Measurements from ENCODE around the gene SPACA9.

The SPACA9 gene

GRCh38 chr9:132875159-132875558, 3.5 kb upstream of the SPACA9 start:
- DNase-seq = no peak
- Mint-ChIP-seq H3K36me3 (ENCODE audit: insufficient read depth) (peaks cover 13% of the 10 kb centered on the region), H3K9me3 (no peaks in the 10 kb centered on the region), H3K4me3 (no peak overlapping the region), H3K27me3 (peaks cover 8 to 13% of the 10 kb centered on the region in 2 donors), H3K4me1 (ENCODE audit: low read depth in 2 of 2) (peaks cover 13 to 14% of the 10 kb centered on the region in 2 donors), H3K27ac (no peak overlapping the region)
- ATAC-seq (replicated peaks) = no peak

- H3K4me3 Mint-ChIP-seq = peak overlapping the region; percentile 81 to 85
- ATAC-seq (replicated peaks) = no peak
- H3K9me3 Mint-ChIP-seq = no peaks in the 10 kb centered on the region
- no peaks in the 10 kb centered on the region for H3K27me3 Mint-ChIP-seq
- peaks cover 13% of the 10 kb centered on the region for H3K36me3 Mint-ChIP-seq (ENCODE audit: insufficient read depth)
- peak overlapping the region in 1 of 2 donors; percentile 78 for H3K27ac Mint-ChIP-seq
- H3K4me1 Mint-ChIP-seq (ENCODE audit: low read depth in 2 of 2) = peaks cover 14 to 15% of the 10 kb centered on the region in 2 donors
- DNase-seq = no peak
Observed at GRCh38 chr9:132876849-132877248, 1.8 kb upstream of the SPACA9 start.

- no peaks in the 10 kb centered on the region for H3K9me3 Mint-ChIP-seq
- peak overlapping the region; percentile 81 to 85 for H3K4me3 Mint-ChIP-seq
- H3K36me3 Mint-ChIP-seq (ENCODE audit: insufficient read depth) = peaks cover 13% of the 10 kb centered on the region
- no peaks in the 10 kb centered on the region for H3K27me3 Mint-ChIP-seq
- DNase-seq (no peak), ATAC-seq (replicated peaks) (no peak)
- peak overlapping the region in 1 of 2 donors; percentile 78 for H3K27ac Mint-ChIP-seq
- peaks cover 14 to 15% of the 10 kb centered on the region in 2 donors for H3K4me1 Mint-ChIP-seq (ENCODE audit: low read depth in 2 of 2)
Observed at GRCh38 chr9:132877458-132877823, 1.3 kb upstream of the SPACA9 start.

DNA sequence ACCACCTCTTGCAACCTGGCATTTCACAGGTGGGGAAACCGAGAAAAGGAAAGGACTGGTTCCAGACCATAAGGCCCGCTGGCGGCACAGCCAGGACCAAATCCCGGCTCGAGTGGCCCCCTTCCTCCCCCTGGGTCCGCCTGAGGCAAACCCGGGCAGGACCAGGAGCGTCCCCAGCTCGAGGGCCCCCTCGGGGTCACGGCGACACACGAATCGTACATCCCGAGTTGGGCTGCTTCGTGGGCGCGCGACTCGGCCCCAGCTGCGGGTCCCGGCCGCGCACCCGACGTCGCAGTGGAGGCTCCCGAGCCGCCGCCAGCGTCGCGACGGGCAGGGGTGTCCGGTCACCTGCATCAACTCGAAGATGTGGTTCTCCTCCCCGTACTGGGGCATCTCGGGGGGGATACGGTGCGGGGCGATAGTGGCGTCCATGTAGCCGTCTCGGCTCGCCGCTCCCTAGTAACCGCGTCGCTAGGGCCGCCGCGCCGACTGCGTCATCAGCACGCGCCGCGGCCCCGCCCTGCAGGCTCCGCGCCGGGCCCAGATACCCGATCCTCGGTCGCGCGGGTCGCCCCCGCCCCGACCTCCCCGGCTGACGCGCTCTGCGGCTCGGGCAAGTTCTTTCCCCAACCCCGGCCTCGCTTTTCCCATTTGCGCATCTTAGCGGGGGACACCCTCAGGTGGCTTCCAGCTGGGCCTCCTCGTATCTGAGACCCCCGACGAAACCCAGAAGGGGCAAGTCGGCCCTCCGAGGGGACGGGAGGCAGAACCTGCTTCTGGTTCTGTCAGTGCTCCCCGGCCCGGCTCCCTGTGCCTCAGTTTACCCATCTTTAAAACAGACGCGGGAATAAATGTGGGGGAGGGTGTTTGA, 639 bp upstream of the SPACA9 start, which contains the start of gene AK8:
Gene AK8 (minus strand): TSS at position 461 of the 871 bp plus-strand sequence. CDS start 29 bp downstream, at position 432.
- Mint-ChIP-seq H3K9me3 (no peaks in the 10 kb centered on the region), H3K4me1 (ENCODE audit: low read depth in 2 of 2) (peaks cover 14 to 15% of the 10 kb centered on the region in 2 donors), H3K36me3 (ENCODE audit: insufficient read depth) (peaks cover 13% of the 10 kb centered on the region), H3K27ac (peak within 1 kb of the TSS; percentile 78 to 88), H3K4me3 (peak within 1 kb of the TSS; percentile 83 to 85), H3K27me3 (no peaks in the 10 kb centered on the region)
- ATAC-seq (replicated peaks) = peak; percentile 90
- peak; percentile 64 to 80 (median 80) for DNase-seq

DNA sequence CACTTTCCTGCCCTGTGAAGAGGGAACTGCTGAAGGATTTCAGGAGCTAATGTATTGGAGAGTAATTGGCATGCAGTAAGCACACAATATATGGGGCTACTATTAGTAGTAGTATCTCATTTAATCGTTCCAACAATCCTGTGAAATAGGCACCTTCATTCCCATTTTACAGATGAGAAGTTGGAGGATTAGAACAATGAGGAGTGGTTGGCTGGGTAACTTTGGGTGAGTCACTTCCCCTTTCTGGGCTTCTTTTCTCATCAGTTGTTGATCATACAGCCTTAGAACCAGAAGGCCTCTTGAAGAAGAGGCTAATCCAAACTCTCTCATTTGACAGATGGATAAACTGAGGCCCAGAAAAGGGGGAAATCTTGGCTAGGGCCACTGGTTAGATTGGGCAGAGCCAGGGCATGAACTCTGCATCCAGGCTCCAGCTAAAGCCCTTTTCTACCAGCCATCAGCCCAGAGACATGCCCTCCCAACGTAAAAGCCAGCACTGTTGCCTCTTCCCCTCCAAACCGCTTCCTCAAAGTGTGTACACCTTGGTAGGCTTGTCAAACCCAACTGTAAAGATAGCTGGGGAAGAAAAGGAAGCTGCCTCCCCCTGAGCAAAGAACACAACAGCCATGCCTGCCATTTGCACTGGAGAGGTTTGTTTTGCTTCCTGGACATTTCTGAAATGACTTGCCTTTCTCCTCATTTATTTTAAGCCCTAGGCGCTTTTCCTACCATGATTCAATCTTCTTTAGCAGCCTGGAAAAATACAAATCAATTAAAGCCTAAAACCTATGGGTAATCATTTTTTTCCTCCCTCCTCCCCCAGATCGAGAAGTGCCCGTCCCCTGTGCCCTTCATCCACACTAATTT, 992 bp downstream of the SPACA9 start:
- H3K4me3 Mint-ChIP-seq = peak overlapping the region; percentile 83 to 85
- peaks cover 9 to 10% of the 10 kb centered on the region in 2 donors for H3K4me1 Mint-ChIP-seq (ENCODE audit: low read depth in 2 of 2)
- DNase-seq (no peak), ATAC-seq (replicated peaks) (peak; percentile 21)
- H3K27ac Mint-ChIP-seq = peak overlapping the region; percentile 57 to 88
- H3K36me3 Mint-ChIP-seq (ENCODE audit: insufficient read depth) = peaks cover 13% of the 10 kb centered on the region
- no peaks in the 10 kb centered on the region for H3K9me3 Mint-ChIP-seq
- no peaks in the 10 kb centered on the region for H3K27me3 Mint-ChIP-seq

DNA sequence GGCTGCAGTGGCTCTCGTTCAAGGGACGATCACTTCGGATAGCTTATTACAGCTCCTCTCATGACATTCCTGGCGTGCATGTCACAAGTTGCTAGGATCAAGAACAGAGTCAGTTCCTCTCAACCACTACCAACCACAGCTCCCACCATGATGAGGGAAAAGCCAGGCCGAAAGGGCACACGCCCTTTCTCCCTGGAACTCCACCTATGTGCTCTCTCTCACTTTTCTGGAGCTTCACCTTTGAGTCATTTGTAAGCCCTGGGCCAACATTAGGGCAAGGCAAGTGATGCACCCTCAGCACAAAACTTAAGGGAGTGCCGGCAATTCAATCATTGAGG, 1.6 kb downstream of the SPACA9 start:
- Mint-ChIP-seq H3K36me3 (ENCODE audit: insufficient read depth) (peaks cover 13% of the 10 kb centered on the region), H3K27me3 (no peaks in the 10 kb centered on the region), H3K4me1 (ENCODE audit: low read depth in 2 of 2) (peaks cover 9 to 10% of the 10 kb centered on the region in 2 donors), H3K4me3 (peak overlapping the region; percentile 5 to 85), H3K27ac (peak overlapping the region in 1 of 2 donors; percentile 88), H3K9me3 (no peaks in the 10 kb centered on the region)
- DNase-seq = no peak
- ATAC-seq (replicated peaks) = no peak

DNA sequence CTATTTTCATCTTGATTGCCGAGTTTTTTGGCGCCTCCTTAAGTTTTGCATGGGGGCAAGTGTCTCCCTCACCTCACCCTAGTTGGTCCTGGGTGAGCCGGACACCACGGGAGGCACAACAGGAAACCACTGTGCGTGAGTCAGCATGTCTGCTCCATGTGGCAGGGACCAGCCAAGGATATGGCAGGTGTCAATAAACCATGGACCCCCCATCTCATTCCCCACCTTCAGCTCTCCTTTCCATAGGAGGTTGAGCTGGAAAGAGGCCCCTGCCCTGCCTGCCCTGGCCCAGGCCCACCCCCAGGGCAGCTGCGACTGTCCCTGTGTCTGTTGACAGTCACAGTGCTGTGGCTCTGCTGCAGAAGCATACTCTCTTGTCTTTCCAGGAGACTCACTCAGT, 3.1 kb downstream of the SPACA9 start:
- no peak for DNase-seq
- Mint-ChIP-seq H3K4me3 (no peak overlapping the region), H3K36me3 (ENCODE audit: insufficient read depth) (peaks cover 13% of the 10 kb centered on the region), H3K27me3 (no peaks in the 10 kb centered on the region), H3K4me1 (ENCODE audit: low read depth in 2 of 2) (peaks cover 9 to 10% of the 10 kb centered on the region in 2 donors), H3K9me3 (no peaks in the 10 kb centered on the region), H3K27ac (no peak overlapping the region)
- ATAC-seq (replicated peaks) = no peak

DNA sequence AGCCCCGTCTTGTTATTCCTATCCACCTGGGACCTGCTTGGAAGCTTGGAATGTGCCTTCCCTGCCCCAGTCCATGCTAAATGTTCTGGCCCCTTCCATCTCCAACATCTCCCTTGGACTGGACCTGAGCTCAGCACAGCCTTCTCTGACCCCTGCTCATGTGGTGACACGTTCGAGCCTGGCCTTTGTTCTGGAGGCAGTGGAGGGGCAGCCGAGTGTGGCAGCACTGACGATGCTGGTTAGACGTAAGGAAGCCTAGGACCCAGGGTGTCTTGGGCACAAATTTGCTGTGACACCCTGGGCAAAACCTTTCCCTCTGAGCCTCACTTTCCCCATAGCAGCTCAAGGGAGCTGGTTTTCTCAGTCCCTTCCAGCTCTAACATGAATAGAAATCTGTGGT, 3.9 kb downstream of the SPACA9 start:
- H3K27me3 Mint-ChIP-seq = no peaks in the 10 kb centered on the region
- no peak overlapping the region for H3K4me3 Mint-ChIP-seq
- H3K9me3 Mint-ChIP-seq = no peaks in the 10 kb centered on the region
- DNase-seq (no peak), ATAC-seq (replicated peaks) (no peak)
- peaks cover 13% of the 10 kb centered on the region for H3K36me3 Mint-ChIP-seq (ENCODE audit: insufficient read depth)
- H3K27ac Mint-ChIP-seq = no peak overlapping the region
- peaks cover 9 to 10% of the 10 kb centered on the region in 2 donors for H3K4me1 Mint-ChIP-seq (ENCODE audit: low read depth in 2 of 2)

GRCh38 chr9:132883349-132884294, 4.9 kb downstream of the SPACA9 start:
- H3K27ac Mint-ChIP-seq = no peak overlapping the region
- peaks cover 7% of the 10 kb centered on the region for H3K36me3 Mint-ChIP-seq (ENCODE audit: insufficient read depth)
- no peak for ATAC-seq (replicated peaks)
- H3K9me3 Mint-ChIP-seq = no peaks in the 10 kb centered on the region
- H3K4me1 Mint-ChIP-seq (ENCODE audit: low read depth in 2 of 2) = peaks cover 11 to 13% of the 10 kb centered on the region in 2 donors
- DNase-seq = no peak
- no peak overlapping the region for H3K4me3 Mint-ChIP-seq
- no peaks in the 10 kb centered on the region for H3K27me3 Mint-ChIP-seq

DNA sequence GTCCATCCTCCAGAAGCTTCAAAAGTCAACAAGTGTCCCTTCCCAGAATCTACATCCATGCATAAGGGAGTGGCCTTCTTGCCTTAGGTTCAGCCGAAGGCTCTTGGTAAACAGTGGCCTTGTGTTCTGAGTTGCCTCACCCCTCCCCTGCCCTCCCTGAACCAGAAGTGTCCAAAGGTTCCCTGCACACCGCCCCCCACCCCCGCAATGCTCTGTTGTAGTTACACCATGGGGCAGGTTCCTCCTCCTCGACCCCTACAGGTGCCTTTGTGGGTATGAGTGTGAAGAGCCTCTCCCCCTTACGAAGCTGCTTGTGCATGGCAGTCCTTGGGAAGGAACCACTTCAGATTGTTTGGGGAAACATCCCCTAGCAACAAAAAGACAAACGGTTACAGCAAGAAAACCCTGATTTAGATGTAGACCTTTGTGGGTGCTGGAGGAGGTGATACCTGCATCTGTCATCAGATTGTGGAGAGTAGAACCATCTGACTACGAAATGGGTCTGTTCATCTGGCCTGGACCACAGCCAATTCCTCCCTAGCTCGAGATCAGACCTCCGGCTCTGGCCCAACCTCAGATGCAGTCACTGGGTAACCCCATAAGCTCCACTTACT, 7.1 kb downstream of the SPACA9 start:
- Mint-ChIP-seq H3K4me3 (no peak overlapping the region), H3K9me3 (no peaks in the 10 kb centered on the region), H3K27ac (no peak overlapping the region), H3K4me1 (ENCODE audit: low read depth in 2 of 2) (peaks cover 5 to 9% of the 10 kb centered on the region in 2 donors), H3K27me3 (no peaks in the 10 kb centered on the region), H3K36me3 (ENCODE audit: insufficient read depth) (peaks cover 4% of the 10 kb centered on the region)
- ATAC-seq (replicated peaks) (peak; percentile 54), DNase-seq (no peak)

- Mint-ChIP-seq H3K36me3 (ENCODE audit: insufficient read depth) (peaks cover 4% of the 10 kb centered on the region), H3K27me3 (no peaks in the 10 kb centered on the region), H3K4me1 (ENCODE audit: low read depth in 2 of 2) (peaks cover 5 to 9% of the 10 kb centered on the region in 2 donors), H3K4me3 (no peak overlapping the region), H3K27ac (no peak overlapping the region), H3K9me3 (no peaks in the 10 kb centered on the region)
- DNase-seq = no peak
- no peak for ATAC-seq (replicated peaks)
Observed at GRCh38 chr9:132886334-132886725, 7.6 kb downstream of the SPACA9 start.

GRCh38 chr9:132887181-132888120, 8.8 kb downstream of the SPACA9 start:
- Mint-ChIP-seq H3K4me3 (no peak overlapping the region), H3K9me3 (no peaks in the 10 kb centered on the region), H3K27me3 (no peaks in the 10 kb centered on the region), H3K4me1 (ENCODE audit: low read depth in 2 of 2) (peaks cover 5 to 9% of the 10 kb centered on the region in 2 donors), H3K36me3 (ENCODE audit: insufficient read depth) (peaks cover 4% of the 10 kb centered on the region), H3K27ac (no peak overlapping the region)
- ATAC-seq (replicated peaks) (no peak), DNase-seq (no peak)

All from effector memory CD8-positive, alpha-beta T cell (primary cell).